GM12891 (cell line): ENCODE measurements around the gene MYRF.

Source experiments
- POLR2A ChIP-seq: IDR thresholded peaks from 2 replicates; pipeline ENCODE4 v1.6.1; 2011; ENCODE audit warnings: low read depth, low read length, control low read depth
- POLR2AphosphoS5 ChIP-seq: IDR thresholded peaks from 2 replicates; pipeline ENCODE4 v1.6.1; 2011; ENCODE audit warnings: low read depth, low read length, control low read depth
- TAF1 ChIP-seq: IDR thresholded peaks from 2 replicates; pipeline ENCODE4 v1.6.1; 2011; ENCODE audit warnings: low read depth, low read length, control low read depth

- TF ChIP-seq POLR2AphosphoS5 = no peak
- no peak for TF ChIP-seq POLR2A
- TF ChIP-seq TAF1 = no peak
Measured at GRCh38 chr11:61737636-61738386, 14.6 kb upstream of the MYRF start.
